ENCODE measurements around the gene CCDC146. TPM values are rescaled to one million over a fixed set of nuclear protein-coding genes. Genes with fewer than 3 reads are reported as not detected.
"Not testable (repeated sequence)": the region's sequence is repeated elsewhere in the genome, so short reads cannot be mapped to it uniquely, and the experiment has no call there.

CCDC146 gene
- total RNA-seq, 1 donor from 2014 or later, result 16.7 TPM

GRCh38 chr7:77254915-77255314, 132.5 kb downstream of the CCDC146 start:
- Histone ChIP-seq H3K4me3 (ENCODE audit: low read length in 3 of 3) (no peak overlapping the region), H3K9me3 (ENCODE audit: control insufficient read depth in 3 of 3, low read length in 3 of 3) (no peaks in the 10 kb centered on the region), H3K36me3 (ENCODE audit: control insufficient read depth in 3 of 3, insufficient read depth in 3 of 3, low read length in 3 of 3) (no peaks in the 10 kb centered on the region), H3K27me3 (ENCODE audit: control insufficient read depth in 3 of 3, insufficient read depth in 3 of 3, low read length in 3 of 3) (no peaks in the 10 kb centered on the region), H3K9ac (ENCODE audit: low read depth in 1 of 3, low read length in 3 of 3) (no peak overlapping the region), H3K4me1 (ENCODE audit: control insufficient read depth in 3 of 3, insufficient read depth in 3 of 3, low read length in 3 of 3) (no peaks in the 10 kb centered on the region), H3K27ac (ENCODE audit: low read depth, low read length) (no peak overlapping the region)

DNA sequence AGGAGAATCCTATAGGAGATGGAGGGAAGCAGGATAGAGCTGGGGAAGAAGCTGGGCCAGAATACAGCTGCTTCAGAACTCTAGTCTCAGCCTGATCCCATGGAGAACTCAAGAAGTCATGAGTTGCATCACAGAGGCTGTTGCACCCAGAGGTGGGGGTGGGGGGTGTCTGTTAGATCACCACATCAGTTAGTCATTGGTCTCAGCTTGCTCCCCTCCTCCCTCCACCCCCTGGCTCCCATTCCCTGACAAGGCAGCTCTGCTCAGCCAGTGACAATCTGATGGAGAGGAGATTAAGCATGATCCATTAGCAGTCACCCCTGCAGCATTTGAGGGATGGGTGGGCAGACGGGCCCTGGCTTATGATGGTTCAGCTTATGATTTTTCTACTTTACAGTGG, 135.6 kb downstream of the CCDC146 start:
- H3K9ac ChIP-seq (ENCODE audit: low read depth in 1 of 3, low read length in 3 of 3), result no peak overlapping the region
- no peaks in the 10 kb centered on the region for H3K27me3 ChIP-seq (ENCODE audit: control insufficient read depth in 3 of 3, insufficient read depth in 3 of 3, low read length in 3 of 3)
- no peaks in the 10 kb centered on the region for H3K36me3 ChIP-seq (ENCODE audit: control insufficient read depth in 3 of 3, insufficient read depth in 3 of 3, low read length in 3 of 3)
- no peaks in the 10 kb centered on the region for H3K4me1 ChIP-seq (ENCODE audit: control insufficient read depth in 3 of 3, insufficient read depth in 3 of 3, low read length in 3 of 3)
- no peak overlapping the region for H3K4me3 ChIP-seq (ENCODE audit: low read length in 3 of 3)
- H3K9me3 ChIP-seq (ENCODE audit: control insufficient read depth in 3 of 3, low read length in 3 of 3), result no peaks in the 10 kb centered on the region
- H3K27ac ChIP-seq (ENCODE audit: low read depth, low read length), result no peak overlapping the region

DNA sequence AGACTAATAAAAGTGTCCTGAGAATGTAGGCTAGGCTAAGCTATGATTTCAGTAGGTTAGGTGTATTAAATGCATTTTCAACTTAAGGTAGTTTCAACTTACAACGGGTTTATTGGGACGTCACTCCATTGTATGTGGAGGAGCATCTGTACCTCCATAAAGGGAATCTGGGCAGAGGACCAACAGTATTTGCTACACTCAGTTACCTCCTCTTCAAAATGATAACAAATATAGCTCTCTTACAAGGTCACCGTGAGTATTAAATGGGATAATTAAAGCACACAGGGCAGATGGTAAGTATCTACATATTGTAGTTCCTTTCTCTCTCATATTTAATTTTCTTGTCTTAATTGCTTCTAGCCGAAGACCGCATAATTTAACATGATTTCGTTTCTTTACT, 136.2 kb downstream of the CCDC146 start:
- H3K9me3 ChIP-seq (ENCODE audit: control insufficient read depth in 3 of 3, low read length in 3 of 3), result no peaks in the 10 kb centered on the region
- no peak overlapping the region for H3K9ac ChIP-seq (ENCODE audit: low read depth in 1 of 3, low read length in 3 of 3)
- no peaks in the 10 kb centered on the region for H3K36me3 ChIP-seq (ENCODE audit: control insufficient read depth in 3 of 3, insufficient read depth in 3 of 3, low read length in 3 of 3)
- no peaks in the 10 kb centered on the region for H3K27me3 ChIP-seq (ENCODE audit: control insufficient read depth in 3 of 3, insufficient read depth in 3 of 3, low read length in 3 of 3)
- H3K27ac ChIP-seq (ENCODE audit: low read depth, low read length), result no peak overlapping the region
- no peak overlapping the region for H3K4me3 ChIP-seq (ENCODE audit: low read length in 3 of 3)
- H3K4me1 ChIP-seq (ENCODE audit: control insufficient read depth in 3 of 3, insufficient read depth in 3 of 3, low read length in 3 of 3), result no peaks in the 10 kb centered on the region

GRCh38 chr7:77262316-77262715, 139.9 kb downstream of the CCDC146 start:
- Histone ChIP-seq H3K27me3 (ENCODE audit: control insufficient read depth in 3 of 3, insufficient read depth in 3 of 3, low read length in 3 of 3) (no peaks in the 10 kb centered on the region), H3K9ac (ENCODE audit: low read depth in 1 of 3, low read length in 3 of 3) (no peak overlapping the region), H3K9me3 (ENCODE audit: control insufficient read depth in 3 of 3, low read length in 3 of 3) (no peaks in the 10 kb centered on the region), H3K27ac (ENCODE audit: low read depth, low read length) (no peak overlapping the region), H3K36me3 (ENCODE audit: control insufficient read depth in 3 of 3, insufficient read depth in 3 of 3, low read length in 3 of 3) (no peaks in the 10 kb centered on the region), H3K4me3 (ENCODE audit: low read length in 3 of 3) (no peak overlapping the region), H3K4me1 (ENCODE audit: control insufficient read depth in 3 of 3, insufficient read depth in 3 of 3, low read length in 3 of 3) (no peaks in the 10 kb centered on the region)

- H3K4me3 ChIP-seq (ENCODE audit: low read length in 3 of 3), result no peak overlapping the region
- no peaks in the 10 kb centered on the region for H3K9me3 ChIP-seq (ENCODE audit: control insufficient read depth in 3 of 3, low read length in 3 of 3)
- H3K27ac ChIP-seq (ENCODE audit: low read depth, low read length), result no peak overlapping the region
- no peaks in the 10 kb centered on the region for H3K36me3 ChIP-seq (ENCODE audit: control insufficient read depth in 3 of 3, insufficient read depth in 3 of 3, low read length in 3 of 3)
- H3K4me1 ChIP-seq (ENCODE audit: control insufficient read depth in 3 of 3, insufficient read depth in 3 of 3, low read length in 3 of 3), result no peaks in the 10 kb centered on the region
- H3K9ac ChIP-seq (ENCODE audit: low read depth in 1 of 3, low read length in 3 of 3), result no peak overlapping the region
- H3K27me3 ChIP-seq (ENCODE audit: control insufficient read depth in 3 of 3, insufficient read depth in 3 of 3, low read length in 3 of 3), result no peaks in the 10 kb centered on the region
Observed at GRCh38 chr7:77265666-77266065, 143.3 kb downstream of the CCDC146 start.

GRCh38 chr7:77266291-77266794, 143.9 kb downstream of the CCDC146 start:
- no peak overlapping the region for H3K4me3 ChIP-seq (ENCODE audit: low read length in 3 of 3)
- no peaks in the 10 kb centered on the region for H3K27me3 ChIP-seq (ENCODE audit: control insufficient read depth in 3 of 3, insufficient read depth in 3 of 3, low read length in 3 of 3)
- no peaks in the 10 kb centered on the region for H3K9me3 ChIP-seq (ENCODE audit: control insufficient read depth in 3 of 3, low read length in 3 of 3)
- no peak overlapping the region for H3K9ac ChIP-seq (ENCODE audit: low read depth in 1 of 3, low read length in 3 of 3)
- no peaks in the 10 kb centered on the region for H3K36me3 ChIP-seq (ENCODE audit: control insufficient read depth in 3 of 3, insufficient read depth in 3 of 3, low read length in 3 of 3)
- H3K27ac ChIP-seq (ENCODE audit: low read depth, low read length), result no peak overlapping the region
- no peaks in the 10 kb centered on the region for H3K4me1 ChIP-seq (ENCODE audit: control insufficient read depth in 3 of 3, insufficient read depth in 3 of 3, low read length in 3 of 3)

DNA sequence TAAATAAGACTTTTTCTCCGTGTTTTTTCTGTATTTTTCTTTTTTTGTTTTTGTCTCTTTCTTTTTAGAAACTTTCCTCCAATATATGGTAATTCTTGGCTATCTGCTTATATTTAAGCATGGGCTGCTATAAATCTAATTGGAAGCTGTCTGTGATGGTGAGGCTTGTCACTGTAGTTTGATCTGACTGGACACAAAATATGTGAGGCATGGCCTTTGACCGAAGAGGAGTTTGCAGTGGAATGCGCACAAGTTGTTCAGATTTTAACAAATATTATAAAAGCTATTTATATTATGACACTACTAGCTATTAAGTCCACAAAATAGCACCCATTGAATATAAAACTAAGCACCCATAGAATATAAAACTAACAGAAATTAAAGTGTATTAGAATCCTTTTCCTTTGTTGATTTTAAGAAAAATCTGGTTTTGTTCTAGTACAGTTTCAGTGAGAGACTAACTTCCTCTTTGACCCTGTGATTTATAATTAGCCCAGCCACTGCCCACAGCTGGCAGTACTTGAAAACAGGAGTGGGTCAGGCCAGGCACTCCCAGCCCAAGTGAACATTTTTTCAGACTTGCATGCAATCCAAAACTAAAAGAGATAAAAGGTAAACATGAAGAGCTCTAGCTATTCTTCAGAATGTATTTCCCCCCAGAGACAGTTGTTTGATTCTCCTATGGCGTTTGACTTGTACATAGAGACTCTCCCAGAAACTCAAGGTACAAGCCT, 147.1 kb downstream of the CCDC146 start:
- peaks cover 0 to 3% (median 0%) of the 10 kb centered on the region in 3 donors for H3K36me3 ChIP-seq (ENCODE audit: control insufficient read depth in 3 of 3, insufficient read depth in 3 of 3, low read length in 3 of 3)
- H3K9ac ChIP-seq (ENCODE audit: low read depth in 1 of 3, low read length in 3 of 3), result no peak overlapping the region
- H3K4me3 ChIP-seq (ENCODE audit: low read length in 3 of 3), result no peak overlapping the region
- H3K9me3 ChIP-seq (ENCODE audit: control insufficient read depth in 3 of 3, low read length in 3 of 3), result no peaks in the 10 kb centered on the region
- no peaks in the 10 kb centered on the region for H3K27me3 ChIP-seq (ENCODE audit: control insufficient read depth in 3 of 3, insufficient read depth in 3 of 3, low read length in 3 of 3)
- no peak overlapping the region for H3K27ac ChIP-seq (ENCODE audit: low read depth, low read length)
- H3K4me1 ChIP-seq (ENCODE audit: control insufficient read depth in 3 of 3, insufficient read depth in 3 of 3, low read length in 3 of 3), result no peaks in the 10 kb centered on the region

- Histone ChIP-seq H3K9me3 (ENCODE audit: control insufficient read depth in 3 of 3, low read length in 3 of 3) (no peaks in the 10 kb centered on the region), H3K27ac (ENCODE audit: low read depth, low read length) (no peak overlapping the region), H3K9ac (ENCODE audit: low read depth in 1 of 3, low read length in 3 of 3) (no peak overlapping the region), H3K36me3 (ENCODE audit: control insufficient read depth in 3 of 3, insufficient read depth in 3 of 3, low read length in 3 of 3) (peaks cover 0 to 3% (median 0%) of the 10 kb centered on the region in 3 donors), H3K27me3 (ENCODE audit: control insufficient read depth in 3 of 3, insufficient read depth in 3 of 3, low read length in 3 of 3) (no peaks in the 10 kb centered on the region), H3K4me1 (ENCODE audit: control insufficient read depth in 3 of 3, insufficient read depth in 3 of 3, low read length in 3 of 3) (no peaks in the 10 kb centered on the region), H3K4me3 (ENCODE audit: low read length in 3 of 3) (no peak overlapping the region)
Observed at GRCh38 chr7:77270094-77270480, 147.7 kb downstream of the CCDC146 start.

GRCh38 chr7:77271766-77272165, 149.4 kb downstream of the CCDC146 start:
- H3K27me3 ChIP-seq (ENCODE audit: control insufficient read depth in 3 of 3, insufficient read depth in 3 of 3, low read length in 3 of 3), result no peaks in the 10 kb centered on the region
- no peaks in the 10 kb centered on the region for H3K9me3 ChIP-seq (ENCODE audit: control insufficient read depth in 3 of 3, low read length in 3 of 3)
- no peaks in the 10 kb centered on the region for H3K4me1 ChIP-seq (ENCODE audit: control insufficient read depth in 3 of 3, insufficient read depth in 3 of 3, low read length in 3 of 3)
- peaks cover 0 to 3% (median 0%) of the 10 kb centered on the region in 3 donors for H3K36me3 ChIP-seq (ENCODE audit: control insufficient read depth in 3 of 3, insufficient read depth in 3 of 3, low read length in 3 of 3)
- H3K4me3 ChIP-seq (ENCODE audit: low read length in 3 of 3), result no peak overlapping the region
- no peak overlapping the region for H3K27ac ChIP-seq (ENCODE audit: low read depth, low read length)
- no peak overlapping the region for H3K9ac ChIP-seq (ENCODE audit: low read depth in 1 of 3, low read length in 3 of 3)

DNA sequence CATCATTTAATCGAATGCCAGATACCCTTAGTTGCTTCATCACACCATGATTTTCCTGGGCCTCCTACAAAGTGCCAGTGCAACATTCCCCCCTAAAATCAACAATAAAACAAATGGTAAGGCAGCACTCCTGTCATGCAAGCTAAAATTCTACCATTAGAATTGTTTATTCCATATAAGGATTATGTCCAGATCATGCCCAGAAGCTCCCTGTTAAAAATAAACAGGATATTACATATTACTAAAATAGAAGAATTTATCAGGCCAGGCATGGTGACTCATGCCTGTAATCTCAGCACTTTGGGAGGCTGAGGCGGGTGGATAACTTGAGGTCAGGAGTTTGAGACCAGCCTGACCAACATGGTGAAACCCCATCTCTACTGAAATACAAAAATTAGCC, 153.2 kb downstream of the CCDC146 start:
- H3K9me3 ChIP-seq (ENCODE audit: control insufficient read depth in 3 of 3, low read length in 3 of 3); H3K27me3 ChIP-seq (ENCODE audit: control insufficient read depth in 3 of 3, insufficient read depth in 3 of 3, low read length in 3 of 3); H3K36me3 ChIP-seq (ENCODE audit: control insufficient read depth in 3 of 3, insufficient read depth in 3 of 3, low read length in 3 of 3); H3K4me3 ChIP-seq (ENCODE audit: low read length in 3 of 3); H3K9ac ChIP-seq (ENCODE audit: low read depth in 1 of 3, low read length in 3 of 3); H3K4me1 ChIP-seq (ENCODE audit: control insufficient read depth in 3 of 3, insufficient read depth in 3 of 3, low read length in 3 of 3); H3K27ac ChIP-seq (ENCODE audit: low read depth, low read length): not testable (repeated sequence)

All from skeletal muscle tissue (tissue), 4 donors.